HG02973 (cell line): ENCODE data around the gene CALCOCO2.

ENCODE experiments used
- ATAC-seq: cut with Tn5 transposase; IDR thresholded peaks from one replicate; pipeline ENCODE4 v1.9.1; 2021; ENCODE audit warnings: moderate library complexity; ENCODE audit not compliant: unreplicated experiment

Gene CALCOCO2

GRCh38 chr17:48912476-48912875 is 81.6 kb downstream of the CALCOCO2 start:
- no peak for ATAC-seq
